Chondrocyte (in vitro differentiated cells): Measurements from ENCODE around the gene KPNA6. TPM values are rescaled to one million over a fixed set of nuclear protein-coding genes. Genes with fewer than 3 reads are reported as not detected.
"Not testable (repeated sequence)": the region's sequence is repeated elsewhere in the genome, so short reads cannot be mapped to it uniquely, and the experiment has no call there.

ENCODE experiments used
- DNase-seq: peaks from one replicate; pipeline ENCODE4 v3.0.0; 2021; ENCODE audit warnings: mixed read lengths, low spot score
- H3K27ac Mint-ChIP-seq: one replicate; pipeline ENCODE4 v1.8.0; 2021; ENCODE audit warnings: mild to moderate bottlenecking, moderate library complexity, mixed read lengths; ENCODE audit not compliant: unreplicated experiment
- H3K27me3 Mint-ChIP-seq: 2 replicates; pipeline ENCODE4 v1.8.0; 2021; ENCODE audit warnings: low read depth, mixed read lengths
- H3K36me3 Mint-ChIP-seq: 2 replicates; pipeline ENCODE4 v1.8.0; 2021; ENCODE audit warnings: low read depth, mixed read lengths
- H3K4me1 Mint-ChIP-seq: 2 replicates; pipeline ENCODE4 v1.8.0; 2021; ENCODE audit warnings: low read depth, mild to moderate bottlenecking, mixed read lengths
- H3K4me3 Mint-ChIP-seq: one replicate; pipeline ENCODE4 v1.8.0; 2021; ENCODE audit warnings: mild to moderate bottlenecking, moderate library complexity, mixed read lengths; ENCODE audit not compliant: unreplicated experiment
- H3K9me3 Mint-ChIP-seq: 2 replicates; pipeline ENCODE4 v1.8.0; 2021; ENCODE audit warnings: low read depth, mixed read lengths
- total RNA-seq: library from RNA; stranded (reverse); gene quantifications from 3 replicates; pipeline ENCODE4 v1.2.1, GENCODE V29; 2021
- TF ChIP-seq, protein P1 (sequence below): fragments of 200-600 bp; sonication (generic); IDR thresholded peaks from 2 replicates; pipeline ENCODE4 v1.5.0; 2021; ENCODE audit warnings: antibody characterized with exemption, mild to moderate bottlenecking, moderate library complexity

Gene KPNA6
- total RNA-seq, 1 donor from 2014 or later: 80.9 TPM

DNA sequence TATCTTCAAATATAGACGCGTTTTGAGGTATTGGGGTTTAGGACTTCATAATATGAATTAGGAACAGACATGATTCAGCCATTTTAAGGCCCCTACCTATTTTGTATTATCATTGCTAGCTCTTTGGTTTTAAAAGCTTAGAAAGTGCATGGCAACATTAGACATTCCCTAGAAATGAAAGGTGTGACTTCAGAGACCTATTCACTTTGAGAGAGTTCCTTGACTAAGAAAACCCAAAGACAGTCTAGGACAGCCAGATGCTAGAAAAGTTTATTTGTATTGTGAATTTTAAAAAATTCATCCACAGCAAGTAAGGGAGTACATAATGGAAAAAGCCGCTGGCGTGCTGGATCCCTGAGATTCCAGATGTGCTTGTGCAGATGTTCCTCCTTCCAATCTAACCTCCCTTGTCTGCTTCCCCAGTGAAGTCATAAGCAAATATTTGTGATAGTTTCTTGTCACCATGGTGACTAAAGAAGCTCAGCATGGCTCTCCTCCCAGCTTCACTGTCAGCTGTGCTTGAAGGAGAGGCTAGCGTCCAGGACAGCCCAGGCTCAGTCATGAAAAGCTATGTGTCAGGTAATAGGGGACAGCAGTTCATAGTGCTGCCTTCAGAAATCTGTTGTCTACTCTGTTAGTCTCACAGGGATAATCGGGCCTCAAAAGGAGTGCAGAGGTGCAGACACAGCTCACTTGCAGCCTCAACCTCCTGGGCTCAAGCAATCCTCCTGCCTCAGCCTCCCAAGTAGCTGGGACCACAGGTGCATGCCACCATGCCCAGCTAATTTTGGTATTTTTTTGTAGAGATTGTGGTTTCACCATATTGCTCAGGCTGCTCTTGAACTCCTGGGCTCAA, 34.8 kb downstream of the KPNA6 start:
- no peak overlapping the region for H3K4me3 Mint-ChIP-seq
- no peak for DNase-seq
- peak overlapping the region; percentile 78 for H3K27ac Mint-ChIP-seq
- TF ChIP-seq, protein P1, sequence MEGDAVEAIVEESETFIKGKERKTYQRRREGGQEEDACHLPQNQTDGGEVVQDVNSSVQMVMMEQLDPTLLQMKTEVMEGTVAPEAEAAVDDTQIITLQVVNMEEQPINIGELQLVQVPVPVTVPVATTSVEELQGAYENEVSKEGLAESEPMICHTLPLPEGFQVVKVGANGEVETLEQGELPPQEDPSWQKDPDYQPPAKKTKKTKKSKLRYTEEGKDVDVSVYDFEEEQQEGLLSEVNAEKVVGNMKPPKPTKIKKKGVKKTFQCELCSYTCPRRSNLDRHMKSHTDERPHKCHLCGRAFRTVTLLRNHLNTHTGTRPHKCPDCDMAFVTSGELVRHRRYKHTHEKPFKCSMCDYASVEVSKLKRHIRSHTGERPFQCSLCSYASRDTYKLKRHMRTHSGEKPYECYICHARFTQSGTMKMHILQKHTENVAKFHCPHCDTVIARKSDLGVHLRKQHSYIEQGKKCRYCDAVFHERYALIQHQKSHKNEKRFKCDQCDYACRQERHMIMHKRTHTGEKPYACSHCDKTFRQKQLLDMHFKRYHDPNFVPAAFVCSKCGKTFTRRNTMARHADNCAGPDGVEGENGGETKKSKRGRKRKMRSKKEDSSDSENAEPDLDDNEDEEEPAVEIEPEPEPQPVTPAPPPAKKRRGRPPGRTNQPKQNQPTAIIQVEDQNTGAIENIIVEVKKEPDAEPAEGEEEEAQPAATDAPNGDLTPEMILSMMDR: no peak
- peaks cover 40% of the 10 kb centered on the region for H3K4me1 Mint-ChIP-seq
- no peaks in the 10 kb centered on the region for H3K9me3 Mint-ChIP-seq
- no peaks in the 10 kb centered on the region for H3K36me3 Mint-ChIP-seq
- no peaks in the 10 kb centered on the region for H3K27me3 Mint-ChIP-seq

DNA sequence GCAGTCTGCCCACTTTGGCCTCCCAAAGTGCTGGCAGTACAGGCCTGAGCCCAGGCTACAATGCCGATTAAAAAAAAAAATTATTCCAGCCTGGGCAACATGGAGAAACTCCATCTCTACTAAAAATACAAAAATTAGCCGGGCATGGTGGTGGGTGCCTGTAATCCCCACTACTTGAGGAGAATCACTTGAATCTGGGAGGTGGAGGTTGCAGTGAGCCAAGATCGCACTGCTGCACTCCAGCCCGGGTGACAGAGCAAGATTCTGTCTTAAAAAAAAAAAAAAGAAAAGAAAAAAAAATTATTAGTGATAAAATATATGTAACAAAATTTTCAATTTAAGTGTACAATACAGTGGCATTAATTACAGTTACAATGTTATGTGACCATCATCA, 35.4 kb downstream of the KPNA6 start:
- H3K9me3 Mint-ChIP-seq, H3K36me3 Mint-ChIP-seq, H3K4me3 Mint-ChIP-seq, DNase-seq, H3K27me3 Mint-ChIP-seq: not testable (repeated sequence)
- Mint-ChIP-seq H3K27ac (peak overlapping the region; percentile 78), H3K4me1 (peaks cover 37% of the 10 kb centered on the region)

DNA sequence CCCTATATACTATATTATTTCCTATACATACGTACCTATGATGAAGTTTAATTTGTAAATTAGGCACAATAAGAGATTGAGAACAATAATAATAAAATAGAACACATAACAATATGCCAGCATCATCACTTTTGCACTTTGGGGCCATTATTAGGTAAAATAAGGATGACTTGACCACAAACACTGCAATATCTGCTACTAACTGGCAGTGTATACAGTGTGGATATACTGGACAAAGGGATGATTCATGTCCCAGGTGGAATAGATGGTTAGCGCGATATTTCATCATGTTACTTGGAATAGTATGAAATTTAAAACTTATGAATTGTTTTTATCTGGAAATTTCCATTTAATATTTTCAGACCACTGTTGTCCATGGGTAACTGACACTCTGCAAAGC, 36.2 kb downstream of the KPNA6 start:
- peaks cover 3% of the 10 kb centered on the region for H3K9me3 Mint-ChIP-seq
- H3K36me3 Mint-ChIP-seq: peaks cover 2% of the 10 kb centered on the region
- TF ChIP-seq, protein P1: no peak
- H3K4me1 Mint-ChIP-seq: peaks cover 30% of the 10 kb centered on the region
- H3K27me3 Mint-ChIP-seq: no peaks in the 10 kb centered on the region
- no peak overlapping the region for H3K4me3 Mint-ChIP-seq
- DNase-seq: no peak
- no peak overlapping the region for H3K27ac Mint-ChIP-seq

- H3K4me1 Mint-ChIP-seq: peaks cover 32% of the 10 kb centered on the region
- H3K4me3 Mint-ChIP-seq, H3K9me3 Mint-ChIP-seq, H3K27ac Mint-ChIP-seq, H3K36me3 Mint-ChIP-seq, H3K27me3 Mint-ChIP-seq, DNase-seq: not testable (repeated sequence)
These were observed 39.9 kb downstream of the KPNA6 start for GRCh38 chr1:32147799-32148198.

- Mint-ChIP-seq H3K27me3 (no peaks in the 10 kb centered on the region), H3K27ac (peak overlapping the region; percentile 89), H3K36me3 (peaks cover 3% of the 10 kb centered on the region), H3K4me1 (peaks cover 17% of the 10 kb centered on the region), H3K9me3 (peaks cover 3% of the 10 kb centered on the region), H3K4me3 (no peak overlapping the region)
- TF ChIP-seq, protein P1: no peak
- no peak for DNase-seq
These were observed 43.0 kb downstream of the KPNA6 start for GRCh38 chr1:32150847-32151246.

DNA sequence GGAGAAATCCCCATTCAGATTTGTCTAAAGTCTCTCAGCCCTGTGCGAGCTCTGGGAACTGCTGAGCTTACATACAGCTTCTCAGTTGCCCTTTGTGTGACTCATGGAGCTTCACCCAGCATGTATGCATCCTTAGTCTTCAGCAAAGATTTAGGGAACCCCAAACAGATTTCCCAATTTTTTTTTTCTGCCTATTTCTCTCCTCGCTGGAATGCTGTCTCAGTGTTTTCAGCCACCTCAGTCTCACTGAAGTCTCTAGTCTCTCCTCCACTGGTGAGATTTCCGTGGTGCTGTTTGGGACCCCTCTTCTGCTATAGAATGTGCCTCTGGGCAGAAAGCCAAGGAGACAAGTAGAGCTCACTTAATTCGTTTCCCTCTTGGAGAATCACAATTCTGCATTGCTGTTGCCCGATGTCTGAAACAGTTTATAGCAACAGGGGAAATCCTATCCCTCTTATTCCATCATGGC, 43.5 kb downstream of the KPNA6 start:
- Mint-ChIP-seq H3K4me1 (peaks cover 17% of the 10 kb centered on the region), H3K36me3 (peaks cover 6% of the 10 kb centered on the region), H3K27me3 (no peaks in the 10 kb centered on the region), H3K4me3 (no peak overlapping the region), H3K27ac (peak overlapping the region; percentile 89), H3K9me3 (peaks cover 3% of the 10 kb centered on the region)
- TF ChIP-seq, protein P1: no peak
- DNase-seq: no peak
